ENCODE results near the gene DLG2.

Gene DLG2

GRCh38 chr11:84963240-84963639 lies 663.9 kb downstream of the DLG2 start:
- no peak for DNase-seq

DNA sequence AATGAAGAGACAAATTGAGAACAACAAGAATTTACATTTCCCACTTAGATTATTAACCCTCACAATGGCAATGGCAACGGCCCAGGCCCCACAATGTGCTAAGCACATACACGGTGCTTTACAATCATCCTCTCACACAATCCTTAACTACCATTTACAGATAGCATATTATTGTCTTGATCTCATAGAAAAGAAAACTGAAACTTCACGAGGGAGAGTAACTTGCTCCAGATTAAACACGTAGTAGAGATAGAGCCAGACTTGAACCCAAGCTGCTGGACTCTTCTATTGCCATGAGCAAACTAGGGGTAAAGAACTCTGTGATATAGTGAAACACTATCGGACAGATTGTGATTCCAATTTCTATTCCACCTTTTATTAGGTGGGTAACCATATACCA lies 665.1 kb downstream of the DLG2 start:
- no peak for DNase-seq

GRCh38 chr11:84958295-84958694 lies 668.8 kb downstream of the DLG2 start:
- no peak for DNase-seq

DNA sequence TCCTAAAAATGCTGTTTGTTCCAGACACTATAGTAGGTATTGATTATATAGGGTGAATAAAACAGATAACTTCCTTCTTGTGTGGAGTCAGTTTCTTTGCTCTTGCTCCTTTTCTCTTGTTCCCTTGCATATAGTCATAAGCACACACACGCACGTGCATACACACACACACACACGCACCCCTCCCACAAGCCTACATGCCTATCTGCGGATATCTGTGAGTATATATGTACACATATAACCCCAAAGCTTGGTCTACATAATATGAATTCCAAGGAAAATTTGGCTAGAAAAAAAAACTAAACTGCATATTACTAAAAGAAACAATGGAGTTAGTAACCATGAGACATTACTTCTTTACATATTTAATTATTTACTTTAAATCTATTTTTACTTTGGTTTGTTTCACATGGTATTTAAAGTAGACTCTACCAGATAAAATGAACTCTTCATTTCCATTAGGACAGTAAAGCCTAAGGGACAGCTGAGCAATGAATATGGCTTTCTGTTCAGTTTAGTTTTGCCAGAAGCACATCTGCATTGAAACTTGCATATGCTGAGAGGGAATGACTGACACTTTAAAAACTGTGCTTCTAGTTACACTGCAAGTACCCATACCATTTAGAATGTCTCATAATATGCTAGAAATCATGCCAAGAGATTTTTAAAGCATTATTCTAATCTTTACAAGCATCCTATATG lies 676.4 kb downstream of the DLG2 start:
- DNase-seq = no peak

GRCh38 chr11:84947970-84948580 lies 679.1 kb downstream of the DLG2 start:
- DNase-seq = no peak

DNA sequence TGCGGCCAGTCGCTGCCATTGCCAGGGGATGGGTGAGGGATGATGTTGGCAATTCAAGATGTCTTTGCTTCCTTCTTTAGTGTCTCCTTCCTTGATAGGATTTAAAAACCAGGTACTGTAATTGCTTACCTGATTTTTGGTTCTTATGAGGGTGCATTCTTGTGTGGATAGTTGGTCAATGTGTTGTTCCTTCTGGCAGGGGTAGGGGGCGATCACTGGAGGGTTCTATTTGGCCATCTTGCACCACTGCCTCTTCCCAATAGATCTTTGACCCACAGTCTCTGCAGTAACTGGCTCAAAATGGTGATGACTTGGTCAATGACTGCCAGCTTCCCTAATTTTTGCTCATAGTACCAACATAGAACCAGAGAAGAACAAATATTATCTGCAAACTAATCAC lies 680.1 kb downstream of the DLG2 start:
- no peak for DNase-seq

GRCh38 chr11:84930863-84931262 lies 696.3 kb downstream of the DLG2 start:
- no peak for DNase-seq

GRCh38 chr11:84929738-84930137 lies 697.4 kb downstream of the DLG2 start:
- DNase-seq = no peak

- DNase-seq = no peak
These were observed 702.9 kb downstream of the DLG2 start for GRCh38 chr11:84924154-84924692.

GRCh38 chr11:84923489-84923888 lies 703.7 kb downstream of the DLG2 start:
- peak; percentile 34 for DNase-seq

- peak; percentile 45 for DNase-seq
These were observed 704.3 kb downstream of the DLG2 start for GRCh38 chr11:84922836-84923235.

- no peak for DNase-seq
These were observed 704.8 kb downstream of the DLG2 start for GRCh38 chr11:84922212-84922805.

DNA sequence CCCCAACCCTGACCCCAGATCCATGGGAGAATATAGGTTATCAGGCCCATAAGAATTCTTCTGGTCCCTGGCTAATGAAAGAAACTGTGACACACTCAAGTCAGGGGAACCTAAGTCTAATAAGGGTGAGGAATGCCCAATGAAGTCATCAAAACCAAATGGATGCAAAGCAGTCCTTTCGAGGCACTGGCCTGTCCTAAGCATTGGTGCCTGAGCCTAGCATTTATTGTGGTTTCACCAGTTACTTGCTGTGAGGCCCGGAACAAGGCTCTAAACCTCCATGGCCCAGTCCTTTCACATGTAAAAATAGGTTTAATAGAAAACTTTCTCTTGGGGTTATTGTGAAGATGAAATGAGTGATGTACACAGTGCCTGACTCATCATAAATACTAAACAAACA lies 712.6 kb downstream of the DLG2 start:
- DNase-seq = no peak

- no peak for DNase-seq
These were observed 717.4 kb downstream of the DLG2 start for GRCh38 chr11:84909740-84910139.

DNA sequence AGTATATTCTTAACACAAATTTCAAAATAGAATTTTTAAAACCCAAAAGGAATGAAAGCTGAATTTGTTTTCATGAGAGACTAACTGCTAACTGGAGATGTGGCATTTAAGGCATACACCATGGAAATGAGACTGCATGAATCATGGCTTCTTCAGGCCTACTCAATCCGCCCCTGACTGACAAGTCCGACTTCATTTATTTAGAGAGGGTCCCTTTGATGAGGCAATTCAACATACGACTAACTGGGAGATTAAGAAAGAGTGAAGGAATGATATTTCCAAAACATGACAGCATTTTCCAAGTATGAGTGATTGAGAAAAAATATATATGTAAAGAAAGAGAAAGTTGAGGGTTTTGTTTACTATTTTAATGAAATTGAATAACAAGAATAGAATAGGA lies 720.1 kb downstream of the DLG2 start:
- DNase-seq = no peak

GRCh38 chr11:84905411-84905810 lies 721.7 kb downstream of the DLG2 start:
- DNase-seq = no peak

DNA sequence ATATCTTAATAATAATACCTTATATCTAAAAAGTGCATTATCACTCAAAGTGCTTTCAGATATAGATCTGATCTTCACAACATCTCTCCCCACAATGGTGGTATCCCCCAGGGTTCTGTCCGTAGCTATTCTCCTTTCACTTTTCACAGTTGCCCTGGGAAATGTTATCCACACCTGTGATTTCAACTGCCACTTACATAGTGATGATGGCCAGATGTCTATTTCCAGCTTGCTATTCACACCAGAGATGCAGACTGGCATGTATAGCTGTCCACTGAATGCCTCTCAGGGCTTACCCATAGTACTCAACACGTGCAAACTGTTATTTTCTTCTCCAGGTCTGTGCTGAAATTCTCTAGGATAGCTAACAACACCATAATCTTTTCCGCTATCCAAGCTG lies 724.7 kb downstream of the DLG2 start:
- DNase-seq = no peak

GRCh38 chr11:84901991-84902390 lies 725.2 kb downstream of the DLG2 start:
- DNase-seq = no peak

GRCh38 chr11:84899740-84900139 lies 727.4 kb downstream of the DLG2 start:
- peak; percentile 61 for DNase-seq

GRCh38 chr11:84899134-84899533 lies 728.0 kb downstream of the DLG2 start:
- DNase-seq = no peak

- DNase-seq = no peak
These were observed 732.5 kb downstream of the DLG2 start for GRCh38 chr11:84894666-84895065.

DNA sequence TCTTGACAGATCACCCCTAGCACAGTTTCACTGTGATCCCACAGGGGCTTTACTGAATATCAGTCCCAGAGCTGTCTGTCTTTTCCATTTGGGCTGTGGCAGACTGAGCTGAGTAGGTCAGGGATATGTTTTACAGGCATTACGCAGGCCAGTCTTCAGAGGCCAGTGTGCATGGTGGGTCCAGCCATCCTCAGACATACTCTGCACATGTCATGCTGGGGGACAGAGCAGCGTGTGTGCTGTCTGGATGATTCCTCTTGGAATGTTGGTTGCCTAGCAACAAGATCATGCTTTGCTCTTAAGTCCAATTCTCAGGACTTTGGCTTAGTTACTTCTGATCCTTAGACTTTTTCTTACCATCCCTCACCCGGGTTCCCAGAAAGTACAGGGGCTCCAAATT lies 736.5 kb downstream of the DLG2 start:
- DNase-seq = peak; percentile 71

DNA sequence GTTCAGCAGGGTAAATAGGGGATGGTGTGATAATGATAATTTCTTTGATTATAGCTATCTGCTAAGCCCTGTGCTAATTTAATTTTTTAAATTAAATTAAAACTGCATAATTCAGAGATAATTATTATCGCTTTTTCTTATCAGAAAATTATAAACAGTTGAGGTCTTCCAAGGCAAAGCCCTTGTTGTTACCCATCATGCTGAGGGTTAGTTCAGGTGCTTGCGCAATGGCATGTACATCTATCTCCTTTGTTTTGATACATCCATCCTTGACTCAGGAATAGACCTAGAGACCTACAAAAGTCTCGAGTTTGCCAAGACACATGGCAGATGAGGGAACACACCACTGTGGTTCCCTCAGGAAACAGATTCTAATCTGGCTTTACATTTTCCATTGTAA lies 737.6 kb downstream of the DLG2 start:
- no peak for DNase-seq

- no peak for DNase-seq
These were observed 740.0 kb downstream of the DLG2 start for GRCh38 chr11:84887055-84887629.

All from NCI-H82 (cell line).